Tibial nerve (tissue), 4 donors: Measurements from ENCODE around the gene LBHD1.

ENCODE experiments used
- CTCF ChIP-seq, 5 experiments: fragments of 200-600 bp in 3 of 5; fragments of 450-650 bp in 2 of 5; sonication (generic) in 3 of 5; IDR thresholded peaks; one replicate each; pipeline ENCODE4 v1.5.1; 2016 to 2019; ENCODE audit warnings: antibody characterized with exemption in 5 of 5, mild to moderate bottlenecking in 3 of 5, moderate library complexity in 2 of 5
- EP300 ChIP-seq, 2 donors: sonication (generic); formaldehyde crosslinking; IDR thresholded peaks; one replicate each; pipeline ENCODE4 v1.6.1; 2017; ENCODE audit warnings: antibody characterized with exemption in 2 of 2, mild to moderate bottlenecking in 1 of 2
- POLR2A ChIP-seq, 2 donors: fragments of 450-650 bp; IDR thresholded peaks; one replicate each; pipeline ENCODE4 v1.6.1; 2017; ENCODE audit warnings: antibody characterized with exemption in 2 of 2, mild to moderate bottlenecking in 2 of 2, moderate library complexity in 2 of 2

- no peak for TF ChIP-seq CTCF (IDR thresholded peaks at IDR 0.05)
- TF ChIP-seq POLR2A (IDR thresholded peaks at IDR 0.05): no peak
- no peak for TF ChIP-seq EP300 (IDR thresholded peaks at IDR 0.05)
Measured at GRCh38 chr11:62673196-62673525, 1.1 kb upstream of the LBHD1 start.
